HK-2 (cell line): ENCODE measurements around the gene MAGED4.
"Not testable (repeated sequence)": the region's sequence is repeated elsewhere in the genome, so short reads cannot be mapped to it uniquely, and the experiment has no call there.

Experiments used
- DNase-seq: peaks from one replicate; pipeline ENCODE4 v3.0.0-alpha.2; 2018; ENCODE audit not compliant: unreplicated experiment

Gene MAGED4, protein sequence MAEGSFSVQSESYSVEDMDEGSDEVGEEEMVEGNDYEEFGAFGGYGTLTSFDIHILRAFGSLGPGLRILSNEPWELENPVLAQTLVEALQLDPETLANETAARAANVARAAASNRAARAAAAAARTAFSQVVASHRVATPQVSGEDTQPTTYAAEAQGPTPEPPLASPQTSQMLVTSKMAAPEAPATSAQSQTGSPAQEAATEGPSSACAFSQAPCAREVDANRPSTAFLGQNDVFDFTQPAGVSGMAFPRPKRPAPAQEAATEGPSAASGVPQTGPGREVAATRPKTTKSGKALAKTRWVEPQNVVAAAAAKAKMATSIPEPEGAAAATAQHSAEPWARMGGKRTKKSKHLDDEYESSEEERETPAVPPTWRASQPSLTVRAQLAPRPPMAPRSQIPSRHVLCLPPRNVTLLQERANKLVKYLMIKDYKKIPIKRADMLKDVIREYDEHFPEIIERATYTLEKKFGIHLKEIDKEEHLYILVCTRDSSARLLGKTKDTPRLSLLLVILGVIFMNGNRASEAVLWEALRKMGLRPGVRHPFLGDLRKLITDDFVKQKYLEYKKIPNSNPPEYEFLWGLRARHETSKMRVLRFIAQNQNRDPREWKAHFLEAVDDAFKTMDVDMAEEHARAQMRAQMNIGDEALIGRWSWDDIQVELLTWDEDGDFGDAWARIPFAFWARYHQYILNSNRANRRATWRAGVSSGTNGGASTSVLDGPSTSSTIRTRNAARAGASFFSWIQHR

GRCh38 chrX:52184440-52185077 is at the start of gene MAGED4:
Gene MAGED4, plus strand, starts transcription at chrX:52184888. Its CDS starts 1,035 bp downstream, at chrX:52185923.
- DNase-seq: not testable (repeated sequence)

DNA sequence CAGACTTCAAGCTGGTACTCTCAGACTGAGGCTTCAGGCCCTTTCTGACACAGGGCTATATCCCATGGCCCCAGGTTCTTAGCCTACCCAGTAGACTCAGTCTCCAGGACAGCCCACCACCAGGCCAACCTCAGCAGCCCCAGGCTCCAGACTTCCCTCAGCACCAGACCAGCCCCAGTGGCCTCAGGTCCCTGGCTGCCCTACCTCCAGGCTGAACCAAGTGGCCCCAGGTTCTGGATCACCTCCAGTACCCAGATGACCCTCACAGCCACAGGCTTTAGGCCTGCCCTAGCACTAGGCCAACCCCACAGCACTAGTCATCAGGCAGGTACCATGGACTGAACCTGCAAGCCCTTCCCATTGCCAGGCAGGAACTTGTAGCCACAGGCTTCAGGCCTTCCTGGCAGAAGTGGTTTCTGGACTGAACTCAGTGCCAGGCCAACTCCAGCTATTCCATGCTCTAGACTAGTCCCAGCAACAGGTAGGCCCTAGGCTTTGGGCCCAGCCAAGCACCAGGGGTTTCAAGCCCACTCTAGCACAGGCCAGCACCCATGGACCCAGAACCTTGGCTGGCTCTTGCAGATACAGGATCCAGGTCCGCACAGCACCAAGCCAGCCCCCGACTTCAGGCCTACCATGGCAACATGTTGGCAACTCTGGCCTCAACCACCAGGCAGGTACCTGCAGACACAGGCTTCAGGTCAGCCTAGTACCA is 45.7 kb upstream of the MAGED4 start:
- DNase-seq: no peak

DNA sequence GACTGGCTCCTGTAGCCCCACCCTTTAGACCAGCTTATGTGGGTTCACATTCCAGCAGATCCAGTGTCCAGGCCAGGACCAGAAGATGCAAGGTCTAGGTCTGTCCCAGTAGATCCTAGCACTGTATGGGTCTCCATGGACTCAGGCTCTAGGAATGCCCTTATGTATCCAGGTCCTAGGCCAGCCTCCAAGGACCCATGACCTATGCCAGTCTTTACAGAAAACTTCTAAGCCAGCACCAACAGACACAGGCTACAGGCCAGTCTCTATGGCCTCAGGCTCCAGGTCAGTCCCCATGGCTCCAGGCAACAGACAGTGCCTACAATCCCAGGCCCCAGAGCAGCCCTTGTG is 45.2 kb upstream of the MAGED4 start:
- DNase-seq: no peak

DNA sequence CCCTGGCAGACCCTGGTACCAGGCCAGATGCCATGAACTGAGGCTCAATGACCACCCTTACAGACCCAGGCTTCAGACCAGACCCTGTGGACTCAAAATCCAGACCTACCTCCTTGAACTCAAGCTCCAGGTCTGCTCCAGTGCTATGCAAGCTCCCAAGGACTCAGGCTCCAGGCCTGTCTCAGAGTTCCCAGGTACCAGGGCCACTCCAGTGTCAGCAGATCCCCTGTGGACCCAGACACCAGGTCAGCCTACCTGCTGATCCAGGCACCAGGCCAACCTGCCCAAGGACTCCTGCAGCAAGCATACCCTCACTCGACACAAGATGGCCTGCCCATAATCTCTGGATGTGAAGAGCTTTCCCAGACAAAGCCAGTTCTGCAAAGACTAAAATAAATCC is 44.7 kb upstream of the MAGED4 start:
- DNase-seq: no peak

DNA sequence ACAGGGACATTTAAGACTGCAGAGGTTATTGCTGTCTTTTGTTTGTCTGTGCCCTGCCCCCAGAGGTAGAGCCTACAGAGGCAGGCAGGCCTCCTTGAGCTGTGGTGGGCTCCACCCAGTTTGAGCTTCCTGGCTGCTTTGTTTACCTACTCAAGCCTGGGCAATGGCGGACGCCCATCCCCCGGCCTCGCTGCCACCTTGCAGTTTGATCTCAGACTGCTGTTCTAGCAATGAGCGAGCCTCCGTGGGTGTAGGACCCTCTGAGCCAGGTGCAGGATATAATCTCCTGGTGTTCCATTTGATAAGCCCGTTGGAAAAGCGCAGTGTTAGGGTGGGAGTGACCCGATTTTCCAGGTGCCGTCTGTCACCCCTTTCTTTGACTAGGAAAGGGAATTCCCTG is 34.0 kb upstream of the MAGED4 start:
- DNase-seq: not testable (repeated sequence)

DNA sequence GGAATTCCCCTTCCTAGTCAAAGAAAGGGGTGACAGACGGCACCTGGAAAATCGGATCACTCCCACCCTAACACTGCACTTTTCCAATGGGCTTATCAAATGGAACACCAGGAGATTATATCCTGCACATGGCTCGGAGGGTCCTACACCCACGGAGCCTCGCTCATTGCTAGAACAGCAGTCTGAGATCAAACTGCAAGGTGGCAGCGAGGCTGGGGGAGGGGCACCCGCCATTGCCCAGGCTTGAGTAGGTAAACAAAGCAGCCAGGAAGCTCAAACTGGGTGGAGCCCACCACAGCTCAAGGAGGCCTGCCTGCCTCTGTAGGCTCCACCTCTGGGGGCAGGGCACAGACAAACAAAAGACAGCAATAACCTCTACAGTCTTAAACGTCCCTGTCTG is 24.5 kb upstream of the MAGED4 start:
- DNase-seq: not testable (repeated sequence)

DNA sequence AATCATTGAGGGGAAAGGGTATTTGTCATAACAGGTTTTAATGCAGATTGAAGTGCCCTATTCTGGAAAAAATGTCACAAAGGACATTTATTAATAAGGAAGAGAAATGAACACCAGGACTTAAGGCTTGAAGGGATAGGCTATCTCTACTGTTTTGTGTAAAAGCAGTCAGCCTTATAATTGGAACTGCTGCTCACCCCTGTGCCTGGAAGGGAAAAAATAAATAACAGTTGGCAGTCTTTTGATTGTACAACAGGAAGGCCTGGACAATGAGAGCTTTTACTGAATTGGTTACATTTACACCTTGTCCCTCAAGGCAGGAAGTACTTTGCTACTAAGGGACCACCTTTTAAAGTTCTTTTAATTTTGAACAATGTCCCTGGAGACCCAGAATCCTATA is 17.8 kb upstream of the MAGED4 start:
- DNase-seq: no peak

GRCh38 chrX:52171055-52171454 is 13.6 kb upstream of the MAGED4 start:
- DNase-seq: not testable (repeated sequence)

DNA sequence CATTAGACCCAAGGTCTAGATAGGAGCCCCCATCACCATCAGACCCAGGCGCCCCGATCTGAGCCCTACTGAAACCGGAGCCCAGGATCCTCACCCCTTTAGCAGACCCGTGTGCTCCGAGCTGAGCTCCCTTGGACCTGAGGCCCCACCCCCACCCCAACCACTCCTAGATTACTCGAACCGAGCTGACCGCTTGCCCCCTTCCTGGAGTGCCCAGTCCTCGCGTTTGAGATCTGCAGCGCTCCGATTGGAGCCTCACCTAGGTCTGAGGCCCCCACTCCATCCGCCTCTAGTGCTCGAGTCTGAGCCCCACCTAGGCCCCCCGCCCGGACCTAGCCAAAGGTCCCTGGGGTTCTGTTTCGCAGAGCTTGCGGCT is 378 bp downstream of the MAGED4 start:
- DNase-seq: not testable (repeated sequence)

DNA sequence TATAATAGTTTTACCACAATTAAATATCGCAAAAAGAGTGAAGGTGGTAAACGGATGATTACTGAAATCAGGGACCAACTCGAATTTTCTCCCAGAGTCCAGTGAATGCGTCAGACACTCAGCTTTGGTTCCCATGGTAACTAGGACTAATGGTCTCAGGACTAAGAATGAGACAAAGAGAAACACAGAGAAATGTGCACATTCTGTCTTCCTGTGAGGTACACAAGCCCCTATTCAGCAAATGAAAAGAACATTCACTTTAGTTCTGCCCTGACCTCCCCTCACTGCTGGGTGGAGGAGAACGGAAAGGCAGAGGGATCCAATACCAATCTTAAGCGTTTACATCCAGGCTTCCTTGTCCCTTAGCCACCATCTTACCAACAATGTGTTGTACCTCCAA is 26.7 kb downstream of the MAGED4 start:
- not testable (repeated sequence) for DNase-seq

- DNase-seq: no peak
Measured at GRCh38 chrX:52213276-52213675, 28.6 kb downstream of the MAGED4 start.

DNA sequence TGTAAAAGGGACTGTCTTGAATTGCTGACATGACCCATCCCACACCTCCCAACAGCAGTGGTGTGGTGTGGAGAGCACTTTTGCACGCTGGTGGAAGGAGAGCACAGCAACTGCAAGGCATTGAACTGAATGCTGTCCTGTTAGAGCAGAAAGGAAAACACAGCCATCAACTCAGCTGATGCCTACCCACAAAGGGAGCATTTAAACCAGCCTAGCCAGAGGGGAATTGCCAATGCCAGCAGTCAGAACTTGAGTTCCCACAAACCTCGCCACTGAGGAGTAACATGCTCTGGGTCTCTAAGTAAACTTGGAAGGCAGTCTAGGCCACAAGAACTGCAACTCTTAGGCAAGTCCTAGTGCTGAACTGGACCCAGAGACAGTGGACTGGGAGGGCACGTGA is 31.9 kb downstream of the MAGED4 start:
- DNase-seq: no peak

GRCh38 chrX:52217494-52218160 is 32.9 kb downstream of the MAGED4 start:
- DNase-seq: no peak

- no peak for DNase-seq
Measured at GRCh38 chrX:52220936-52221335, 36.2 kb downstream of the MAGED4 start.
